Gastrocnemius medialis (tissue), 4 donors: ENCODE results near the gene TTK.

Source experiments
- CTCF ChIP-seq, 5 experiments: fragments of 450-650 bp in 3 of 5; fragments of 200-600 bp in 2 of 5; sonication (generic) in 2 of 5; IDR thresholded peaks in 4 of 5; conservative IDR thresholded peaks in 1 of 5; 1 replicate in 4 of 5; 2 replicates in 1 of 5; pipeline ENCODE4 v1.5.1; 2016 to 2019; ENCODE audit warnings: antibody characterized with exemption in 5 of 5, mild to moderate bottlenecking in 3 of 5, moderate library complexity in 3 of 5
- POLR2A ChIP-seq, 2 donors: fragments of 450-650 bp; IDR thresholded peaks; one replicate each; pipeline ENCODE4 v1.6.1; 2017; ENCODE audit warnings: antibody characterized with exemption in 2 of 2, mild to moderate bottlenecking in 2 of 2, moderate library complexity in 2 of 2

GRCh38 chr6:80005406-80005805 is 957 bp downstream of the TTK start:
- TF ChIP-seq POLR2A (IDR thresholded peaks at IDR 0.05) (no peak), CTCF (IDR thresholded peaks at IDR 0.05 in 4 of 5, conservative IDR thresholded peaks at IDR 0.05 in 1 of 5) (no peak)
